AML-193 (cell line): ENCODE measurements around the gene PHKA2.

Experiments used
- DNase-seq, 2 experiments: peaks; one replicate each; lab custom pipeline; 2025; lab: John Stamatoyannopoulos, UW

PHKA2 gene

GRCh38 chrX:18974993-18975392, 8.9 kb downstream of the PHKA2 start:
- no peak for DNase-seq

DNA sequence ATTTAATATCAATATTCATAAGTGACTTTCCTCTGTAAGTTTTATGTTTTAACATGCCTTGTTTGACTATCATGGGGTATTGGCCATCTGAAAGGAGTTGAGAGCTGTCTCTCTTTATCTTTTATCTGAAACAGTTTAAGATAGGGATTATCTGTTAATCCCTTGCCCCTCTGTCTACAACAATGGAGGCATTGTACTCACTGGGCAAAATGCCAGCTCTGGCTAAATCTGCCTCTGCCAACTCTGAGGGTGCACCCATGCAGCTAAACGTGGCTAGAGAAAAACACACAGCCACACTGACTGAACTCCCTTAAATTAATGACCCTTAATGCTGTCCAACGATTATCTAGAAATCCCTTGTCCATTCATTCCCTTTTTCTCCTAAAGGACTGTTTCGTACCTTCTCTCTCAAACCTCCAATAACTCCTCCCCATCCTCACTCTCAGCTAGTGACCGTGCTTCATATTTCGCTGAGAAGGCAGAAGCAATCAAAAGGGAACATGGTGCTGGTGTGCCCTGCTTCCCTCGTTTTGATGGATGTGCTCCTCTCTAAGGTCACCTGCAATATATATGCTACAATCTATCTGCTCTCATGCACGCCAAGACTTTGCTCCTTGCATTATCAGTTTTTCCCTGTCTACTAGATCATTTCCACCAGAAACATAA, 10.3 kb downstream of the PHKA2 start:
- DNase-seq: no peak

GRCh38 chrX:18971506-18971905, 12.4 kb downstream of the PHKA2 start:
- DNase-seq: no peak

DNA sequence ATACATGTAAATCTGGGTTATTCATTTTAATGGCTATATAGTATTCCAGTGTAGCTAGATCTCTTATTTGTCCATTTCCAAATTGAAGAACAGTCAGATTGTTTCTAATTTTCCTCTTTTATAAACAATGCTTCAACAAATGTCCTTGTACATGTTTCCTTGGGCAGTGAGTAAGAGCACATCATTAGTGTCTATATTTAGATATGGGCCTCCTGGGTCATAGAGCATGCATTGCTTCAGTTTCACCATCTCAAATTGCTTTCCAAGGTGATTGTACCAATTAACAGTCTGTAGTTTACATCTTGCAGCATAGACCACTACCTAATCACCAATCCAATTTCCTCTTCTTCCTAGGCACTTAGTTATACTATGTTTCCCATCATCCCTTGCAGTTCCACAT, 13.4 kb downstream of the PHKA2 start:
- DNase-seq: no peak

GRCh38 chrX:18966624-18967023, 17.3 kb downstream of the PHKA2 start:
- DNase-seq: no peak

DNA sequence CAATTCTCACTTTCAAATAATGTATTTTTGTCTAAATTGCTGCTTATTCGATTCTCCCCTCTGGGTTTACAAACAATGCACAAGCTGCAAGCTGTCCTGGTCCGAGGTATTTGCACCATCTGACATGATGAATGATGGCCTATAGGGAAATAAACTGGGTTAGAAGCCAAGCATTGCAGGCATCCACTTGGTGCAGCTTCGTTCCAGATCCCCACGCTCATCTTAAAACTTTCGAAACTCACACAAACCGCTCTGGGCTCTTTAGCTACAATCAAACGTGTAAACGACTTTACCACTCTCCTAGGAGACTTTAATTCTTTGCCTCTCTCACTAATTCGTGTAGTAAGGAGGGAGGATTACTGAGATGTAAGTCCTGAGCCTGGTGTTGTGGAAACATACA, 19.0 kb downstream of the PHKA2 start:
- DNase-seq: no peak

DNA sequence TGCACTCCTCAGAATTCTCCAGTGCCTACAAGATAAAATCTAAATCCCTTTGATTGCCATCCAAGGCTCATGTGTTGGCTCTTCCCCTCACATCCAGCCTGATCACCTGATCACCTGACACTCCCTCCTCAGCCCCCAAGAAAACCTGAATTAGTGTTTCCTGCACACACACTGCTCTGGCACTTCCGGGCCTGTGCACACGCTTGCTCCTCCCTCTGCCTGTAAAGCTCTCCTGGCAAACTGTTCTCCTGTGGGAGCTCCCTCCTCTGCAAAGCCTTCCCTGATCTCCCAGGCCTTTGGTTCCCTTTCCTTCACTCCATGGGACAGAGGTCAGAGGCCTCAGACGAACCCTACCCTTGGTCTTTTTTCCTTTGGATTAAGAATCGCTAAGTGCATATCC, 19.9 kb downstream of the PHKA2 start:
- no peak for DNase-seq

- no peak for DNase-seq
These were observed 21.6 kb downstream of the PHKA2 start for GRCh38 chrX:18962329-18962728.

DNA sequence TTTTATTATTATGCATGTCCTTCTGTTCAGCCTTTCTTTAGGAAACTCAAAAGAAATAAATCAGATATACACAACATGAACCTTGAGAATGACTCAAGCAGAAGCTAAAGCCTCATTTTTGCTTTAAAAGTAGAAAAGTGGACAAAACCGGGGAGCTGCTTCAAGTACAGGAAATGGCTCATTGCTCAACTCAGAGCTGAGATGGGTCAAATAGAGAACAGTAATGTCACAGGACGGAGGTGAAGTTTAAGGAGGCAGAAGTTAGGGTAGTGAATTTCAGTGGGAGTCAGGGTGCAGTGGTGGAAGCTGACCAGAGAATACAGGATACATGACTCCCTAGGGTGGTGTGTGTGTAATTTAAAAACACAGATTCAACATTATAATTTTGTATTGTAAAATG, 22.2 kb downstream of the PHKA2 start:
- DNase-seq: peak; percentile 64 to 66

DNA sequence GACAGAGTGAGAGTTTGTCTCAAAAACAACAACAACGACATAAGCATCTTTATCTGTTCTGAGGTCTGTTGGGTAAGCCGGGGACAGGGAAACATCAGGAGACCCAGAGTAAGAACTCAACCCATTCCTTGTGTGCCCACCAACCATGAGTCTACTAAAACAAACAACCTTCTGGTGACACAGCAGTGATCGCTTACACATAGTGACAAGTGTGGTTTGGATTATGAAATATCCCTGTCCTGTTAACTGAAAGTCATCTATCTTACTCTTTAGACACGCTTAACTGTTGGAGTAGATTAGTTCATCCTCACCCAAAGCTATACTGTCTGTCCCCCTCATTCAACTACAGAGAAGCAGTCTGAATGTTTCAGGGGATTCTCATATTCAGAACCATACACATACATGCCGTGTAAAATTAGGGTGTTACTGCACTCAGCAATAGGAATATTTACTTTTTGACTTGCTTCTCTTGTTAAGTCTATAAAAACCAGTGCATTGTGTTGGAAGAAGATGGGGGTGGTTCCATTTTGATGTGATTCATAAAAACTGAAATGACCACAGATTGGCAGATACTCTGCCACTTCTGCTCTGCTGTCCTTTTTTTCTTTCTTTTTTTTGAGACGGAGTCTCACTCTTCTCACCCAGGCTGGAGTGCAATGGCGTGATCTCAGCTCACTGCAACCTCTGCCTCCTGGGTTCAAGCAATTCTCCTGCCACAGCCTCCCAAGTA, 27.4 kb downstream of the PHKA2 start:
- DNase-seq: peak; percentile 19 to 58

DNA sequence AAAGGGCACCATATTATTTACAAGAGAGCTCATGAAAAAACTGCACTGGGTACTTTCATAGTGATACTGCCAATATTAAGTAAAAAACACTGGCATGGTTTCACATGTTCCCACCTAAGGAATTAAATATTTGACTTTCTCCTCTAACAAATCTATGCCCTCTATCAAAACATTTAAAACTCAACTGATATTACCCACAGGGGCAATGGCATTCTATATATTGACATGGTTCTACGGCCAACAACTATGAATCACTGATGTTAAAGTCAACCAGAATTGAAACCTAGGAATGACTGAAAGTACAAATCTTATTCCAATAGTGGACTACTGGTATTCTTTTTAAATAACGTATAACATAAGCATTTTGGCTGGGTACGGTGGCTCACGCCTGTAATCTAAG, 28.2 kb downstream of the PHKA2 start:
- no peak for DNase-seq

DNA sequence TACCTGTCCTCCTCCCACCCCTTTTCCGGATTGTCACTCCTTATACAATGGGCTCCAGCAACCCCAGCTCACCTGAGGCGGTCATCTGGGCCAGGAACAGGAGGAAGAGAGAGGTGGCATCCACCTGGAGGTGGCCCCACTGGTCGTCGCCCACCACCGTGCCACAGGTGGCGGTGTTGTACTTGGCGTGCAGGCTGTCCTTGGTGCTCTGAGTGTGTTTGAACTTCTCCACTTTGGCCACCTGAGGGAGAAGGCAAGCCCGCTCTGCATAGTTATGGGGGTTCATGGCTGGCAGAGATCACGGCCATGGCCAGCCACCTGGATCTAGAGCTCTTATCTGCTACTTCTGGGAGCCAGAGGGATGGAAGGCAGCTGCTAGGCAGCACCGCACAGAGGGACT, 32.9 kb downstream of the PHKA2 start:
- no peak for DNase-seq

- no peak for DNase-seq
These were observed 34.0 kb downstream of the PHKA2 start for GRCh38 chrX:18949944-18950301.

DNA sequence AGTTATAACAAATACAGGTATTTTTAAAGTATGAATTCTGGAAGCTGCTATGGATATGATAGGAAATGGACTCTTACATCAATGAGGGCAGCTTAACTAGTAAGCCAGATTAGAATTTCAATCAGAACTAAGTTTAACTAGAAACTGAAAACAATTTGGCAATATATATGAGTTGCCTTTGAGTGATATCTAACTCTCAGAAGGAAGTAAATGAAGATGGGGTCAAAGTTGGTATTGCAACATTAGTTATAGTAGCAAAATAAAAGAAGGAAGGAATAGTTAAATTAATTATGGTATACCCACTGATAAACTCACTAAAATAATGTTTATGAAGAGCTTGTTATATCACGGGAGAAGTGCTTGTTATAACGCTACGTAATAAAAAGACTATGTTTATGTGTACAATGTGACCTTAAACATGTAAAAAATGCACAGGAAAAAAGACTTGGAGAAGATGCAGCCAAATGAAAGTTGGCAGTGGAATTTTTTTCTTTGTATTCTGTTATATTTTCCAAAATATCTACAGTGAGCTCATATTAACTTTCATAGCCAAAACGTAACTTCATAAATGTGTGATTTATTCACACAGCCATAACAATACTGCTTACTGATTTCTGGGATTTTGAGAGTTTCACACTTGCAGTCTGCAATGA, 34.5 kb downstream of the PHKA2 start:
- DNase-seq: no peak

DNA sequence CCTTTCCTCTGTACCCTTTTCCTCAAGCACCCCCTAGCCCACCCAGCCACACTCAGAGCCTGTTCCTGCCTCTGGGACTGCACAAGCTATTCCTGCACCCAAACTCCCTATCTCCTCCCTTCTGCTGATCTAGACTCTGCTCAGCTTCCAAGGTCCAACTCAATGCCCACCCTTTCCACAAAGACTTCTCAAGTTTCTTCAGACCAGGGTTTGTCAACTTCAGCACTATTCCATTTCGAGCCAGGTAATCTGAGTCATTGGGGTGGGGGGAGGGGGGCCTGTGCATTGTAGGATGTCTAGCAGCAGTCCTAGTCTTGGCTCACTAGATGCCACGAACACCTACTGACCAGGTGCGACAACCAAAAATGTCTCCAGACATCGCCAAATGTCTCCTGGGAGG, 37.3 kb downstream of the PHKA2 start:
- DNase-seq: no peak

- no peak for DNase-seq
These were observed 37.8 kb downstream of the PHKA2 start for GRCh38 chrX:18946157-18946556.

DNA sequence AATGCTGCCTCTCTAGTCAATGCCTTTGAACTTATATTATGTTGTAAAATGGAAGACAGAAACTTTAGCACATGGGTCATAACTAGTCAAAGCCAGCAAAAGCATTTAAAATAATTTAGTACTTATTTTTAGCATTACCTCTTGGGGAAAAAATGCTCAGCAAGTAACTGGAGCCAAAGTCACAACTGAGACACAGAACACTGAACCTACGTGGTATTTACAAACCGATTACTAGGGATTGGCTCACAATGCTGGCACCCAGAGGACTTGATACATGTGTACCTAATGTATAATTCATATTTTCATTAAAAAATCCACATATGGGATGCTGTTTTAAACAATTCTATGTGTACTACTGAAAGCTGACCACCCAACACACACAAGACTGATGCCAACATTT, 38.4 kb downstream of the PHKA2 start:
- no peak for DNase-seq

DNA sequence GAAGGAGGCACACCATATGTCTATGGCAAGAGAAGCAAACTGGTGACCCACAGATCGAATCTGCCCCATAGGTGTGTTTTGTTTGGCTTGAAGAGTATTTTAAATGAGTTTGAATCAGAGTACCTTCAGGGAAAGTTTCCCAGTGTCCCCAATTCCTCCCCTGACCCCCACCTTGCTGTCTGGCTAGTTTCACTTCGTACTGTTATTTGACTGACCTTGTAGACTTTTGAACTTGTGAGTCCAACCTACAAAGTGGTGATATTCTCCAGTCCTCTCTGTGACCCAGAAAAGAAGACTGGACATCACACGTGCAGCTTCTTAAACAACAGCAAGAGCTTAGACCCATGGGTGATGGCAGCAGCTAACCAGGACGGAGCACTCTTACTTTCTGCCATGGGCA, 39.4 kb downstream of the PHKA2 start:
- no peak for DNase-seq

DNA sequence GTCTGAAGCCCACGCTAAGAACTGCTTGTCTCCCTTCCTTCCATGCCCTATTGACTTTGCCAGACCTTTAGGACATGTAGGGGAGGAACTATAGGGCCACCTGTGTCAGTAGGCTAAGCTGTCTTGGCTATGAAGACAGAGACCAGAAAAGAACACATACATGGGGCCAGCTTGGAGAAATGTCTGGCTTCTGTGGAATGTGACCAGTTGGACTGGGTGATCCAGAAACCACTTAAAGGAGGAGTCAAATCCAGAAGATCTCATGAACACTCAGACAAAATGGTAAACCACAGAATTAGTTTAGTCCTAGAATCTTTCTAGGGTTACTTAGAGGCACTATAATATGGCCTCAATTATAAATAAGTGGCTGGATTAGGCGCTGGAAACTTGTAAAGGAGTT, 42.0 kb downstream of the PHKA2 start:
- no peak for DNase-seq

DNA sequence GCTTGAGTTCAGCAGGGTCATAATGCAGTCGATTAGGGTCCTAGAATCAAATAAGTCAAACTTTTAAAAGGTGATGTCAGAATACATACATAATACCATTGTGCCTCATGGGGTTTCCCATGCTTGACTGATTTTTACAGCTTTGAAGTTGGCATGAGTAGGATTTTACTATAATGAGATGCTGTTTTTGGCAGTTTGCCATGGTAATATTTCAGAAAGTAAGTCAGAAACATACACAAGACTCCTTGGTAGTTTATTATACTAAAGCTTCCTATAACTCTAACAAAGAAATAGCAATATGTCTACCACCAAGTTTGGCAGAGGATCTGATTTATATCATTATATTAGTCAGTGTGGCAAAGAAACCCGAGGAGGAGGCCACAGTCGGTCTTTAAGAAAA, 45.2 kb downstream of the PHKA2 start:
- DNase-seq: no peak

DNA sequence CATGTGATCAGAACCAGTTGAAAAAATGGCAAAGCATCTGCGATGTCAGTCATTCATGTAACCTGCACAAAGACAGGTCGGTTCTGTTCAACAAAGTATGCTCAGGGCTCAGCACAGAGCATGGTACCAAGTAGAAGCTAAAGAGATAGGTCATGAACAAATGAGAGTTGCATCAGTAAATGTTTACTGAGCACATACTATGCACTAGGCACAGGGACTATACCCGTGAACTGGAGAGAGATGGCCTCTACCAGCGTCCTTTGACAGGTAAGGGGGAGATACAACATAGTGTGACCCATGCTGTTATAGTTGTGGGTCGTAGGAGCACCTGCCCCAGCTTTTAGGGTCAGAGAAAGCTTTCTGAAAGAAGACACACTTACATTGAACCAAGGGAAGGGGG, 46.7 kb downstream of the PHKA2 start:
- no peak for DNase-seq

- no peak for DNase-seq
These were observed 48.0 kb downstream of the PHKA2 start for GRCh38 chrX:18935893-18936292.

DNA sequence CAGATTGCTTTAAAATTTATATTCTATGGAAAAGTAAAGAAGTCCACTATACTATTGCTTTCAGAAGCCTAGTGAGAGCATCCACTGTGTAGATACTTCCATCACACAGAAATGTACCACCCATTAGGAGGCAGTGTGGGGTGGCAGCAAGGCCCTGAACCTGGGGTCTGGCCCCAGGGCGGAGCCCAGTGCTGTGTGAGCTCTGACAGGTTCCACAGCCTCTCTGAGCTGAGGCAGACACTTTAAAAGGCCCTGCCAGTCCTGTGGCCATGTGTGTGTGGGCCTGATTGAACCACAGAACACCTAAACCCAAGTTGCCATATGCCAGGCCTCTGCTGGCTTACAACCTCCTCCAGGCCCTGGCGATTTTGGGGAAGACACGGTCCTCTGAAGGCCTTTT, 49.2 kb downstream of the PHKA2 start:
- DNase-seq: no peak

DNA sequence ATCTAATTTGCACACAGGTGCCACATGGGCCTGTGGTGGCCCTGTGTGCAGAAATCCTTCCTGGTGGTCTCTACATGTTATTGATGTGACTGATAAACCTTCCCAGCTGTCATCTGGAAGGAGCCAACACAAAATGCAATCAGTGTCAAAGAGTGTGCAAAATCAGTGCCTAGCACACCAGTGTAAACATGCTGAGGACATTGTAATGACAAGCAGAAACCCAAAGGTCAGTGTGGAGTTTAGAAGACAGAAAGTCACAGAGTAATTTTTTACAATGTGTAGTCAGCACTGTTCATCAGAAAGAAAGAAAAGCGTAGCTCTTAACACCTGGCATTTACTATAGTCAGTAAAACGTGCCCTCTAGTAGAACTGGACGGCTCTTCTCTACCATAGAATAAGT, 50.3 kb downstream of the PHKA2 start:
- DNase-seq: no peak
